SIG-M5 (cell line): ENCODE measurements around the gene LRRC18.

ENCODE experiments used
- DNase-seq: peaks from one replicate; lab custom pipeline; 2025; lab: John Stamatoyannopoulos, UW

LRRC18 gene

GRCh38 chr10:48907730-48908129, 31.9 kb downstream of the LRRC18 start:
- no peak for DNase-seq

GRCh38 chr10:48906841-48907240, 32.8 kb downstream of the LRRC18 start:
- no peak for DNase-seq

GRCh38 chr10:48905311-48905710, 34.3 kb downstream of the LRRC18 start:
- DNase-seq: no peak

GRCh38 chr10:48904861-48905260, 34.8 kb downstream of the LRRC18 start:
- no peak for DNase-seq

GRCh38 chr10:48903151-48903550, 36.5 kb downstream of the LRRC18 start:
- no peak for DNase-seq

GRCh38 chr10:48902096-48902495, 37.5 kb downstream of the LRRC18 start:
- DNase-seq: no peak

GRCh38 chr10:48901319-48901718, 38.3 kb downstream of the LRRC18 start:
- DNase-seq: no peak

- no peak for DNase-seq
Measured at GRCh38 chr10:48900371-48900801, 39.3 kb downstream of the LRRC18 start.

- no peak for DNase-seq
Measured at GRCh38 chr10:48899781-48900180, 39.9 kb downstream of the LRRC18 start.

GRCh38 chr10:48898426-48898825, 41.2 kb downstream of the LRRC18 start:
- no peak for DNase-seq

GRCh38 chr10:48897441-48897790, 42.2 kb downstream of the LRRC18 start:
- DNase-seq: no peak

GRCh38 chr10:48896756-48897440, 42.7 kb downstream of the LRRC18 start:
- no peak for DNase-seq

- no peak for DNase-seq
Measured at GRCh38 chr10:48895803-48896195, 43.8 kb downstream of the LRRC18 start.

- DNase-seq: no peak
Measured at GRCh38 chr10:48894911-48895802, 44.5 kb downstream of the LRRC18 start.

- no peak for DNase-seq
Measured at GRCh38 chr10:48890888-48891850, 48.5 kb downstream of the LRRC18 start.

GRCh38 chr10:48887982-48888381, 51.7 kb downstream of the LRRC18 start:
- DNase-seq: no peak

GRCh38 chr10:48885376-48885775, 54.3 kb downstream of the LRRC18 start:
- no peak for DNase-seq

GRCh38 chr10:48884179-48885045, 55.2 kb downstream of the LRRC18 start:
- no peak for DNase-seq

- no peak for DNase-seq
Measured at GRCh38 chr10:48883701-48884100, 55.9 kb downstream of the LRRC18 start.

- no peak for DNase-seq
Measured at GRCh38 chr10:48882881-48883280, 56.8 kb downstream of the LRRC18 start.

GRCh38 chr10:48881937-48882336, 57.7 kb downstream of the LRRC18 start:
- no peak for DNase-seq
